ENCODE measurements around the gene ITPR1.

Gene ITPR1

DNA sequence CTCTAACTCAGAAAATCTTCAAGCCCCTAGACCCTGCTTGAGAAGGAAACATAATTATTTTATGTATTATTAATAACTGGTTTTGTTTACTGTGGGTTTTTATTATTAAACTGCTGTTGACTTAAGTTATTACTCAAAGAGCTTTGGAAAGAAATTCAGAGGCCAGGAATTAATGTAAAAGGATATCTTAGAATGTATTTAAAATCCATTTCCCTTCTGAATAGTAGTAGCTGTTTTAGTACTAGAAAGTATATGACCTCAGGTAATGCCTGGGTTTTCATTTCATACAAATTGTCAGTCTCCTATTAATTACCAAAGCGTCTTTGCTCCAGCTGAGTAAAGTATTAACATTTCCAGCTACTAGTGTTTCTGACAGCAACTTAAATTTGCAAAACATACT lies 223.1 kb downstream of the ITPR1 start:
- no peak for DNase-seq (ENCODE audit: low read depth in 1 of 2, low spot score in 1 of 2)
- no peak overlapping the region for H3K4me3 ChIP-seq (replicated peaks; ENCODE audit: insufficient read depth, low read length)
- H3K27me3 ChIP-seq (ENCODE audit: insufficient read depth, poor library complexity, severe bottlenecking): no peaks in the 10 kb centered on the region
- no peak overlapping the region for H3K27ac ChIP-seq (replicated peaks)
- no peak for TF ChIP-seq GABPA (IDR thresholded peaks at IDR 0.05; ENCODE audit: low read depth)
- TF ChIP-seq POLR2AphosphoS5 (IDR thresholded peaks at IDR 0.05; ENCODE audit: low read depth): no peak
- TF ChIP-seq CTCF (IDR thresholded peaks at IDR 0.05; ENCODE audit: insufficient read depth, low read length): no peak
- no peak for TF ChIP-seq REST (IDR thresholded peaks at IDR 0.05; ENCODE audit: insufficient replicate concordance, low read depth)
- TF ChIP-seq SPI1 (IDR thresholded peaks at IDR 0.05; ENCODE audit: borderline replicate concordance, low read depth): no peak

- no peaks in the 10 kb centered on the region for H3K27me3 ChIP-seq (ENCODE audit: insufficient read depth, poor library complexity, severe bottlenecking)
- DNase-seq (ENCODE audit: low read depth in 1 of 2, low spot score in 1 of 2): no peak
- H3K27ac ChIP-seq (replicated peaks): no peak overlapping the region
- TF ChIP-seq REST (IDR thresholded peaks at IDR 0.05; ENCODE audit: insufficient replicate concordance, low read depth) (no peak), POLR2AphosphoS5 (IDR thresholded peaks at IDR 0.05; ENCODE audit: low read depth) (no peak), CTCF (IDR thresholded peaks at IDR 0.05; ENCODE audit: insufficient read depth, low read length) (no peak), SPI1 (IDR thresholded peaks at IDR 0.05; ENCODE audit: borderline replicate concordance, low read depth) (no peak), GABPA (IDR thresholded peaks at IDR 0.05; ENCODE audit: low read depth) (no peak)
- H3K4me3 ChIP-seq (replicated peaks; ENCODE audit: insufficient read depth, low read length): no peak overlapping the region
Observed at GRCh38 chr3:4716706-4717362, 223.7 kb downstream of the ITPR1 start.

DNA sequence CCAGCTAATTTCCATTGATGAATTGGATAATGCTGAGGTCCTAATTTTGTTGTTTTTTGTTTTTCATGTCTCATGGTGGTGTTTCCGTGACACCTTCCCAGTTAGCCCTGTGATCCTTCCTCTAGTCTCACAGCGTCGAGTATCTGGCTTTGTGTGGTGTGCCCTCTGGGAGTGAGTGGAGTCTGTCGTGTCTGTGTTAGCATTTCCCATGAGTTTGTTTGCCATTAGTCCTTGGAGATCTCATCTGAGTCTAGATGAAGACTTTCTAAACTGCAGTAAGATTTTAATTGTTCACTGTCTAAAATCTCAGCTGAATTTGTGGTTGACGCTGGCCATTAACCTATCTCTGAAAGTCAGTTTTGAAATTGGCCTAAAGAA lies 224.2 kb downstream of the ITPR1 start:
- no peaks in the 10 kb centered on the region for H3K27me3 ChIP-seq (ENCODE audit: insufficient read depth, poor library complexity, severe bottlenecking)
- H3K27ac ChIP-seq (replicated peaks): no peak overlapping the region
- H3K4me3 ChIP-seq (replicated peaks; ENCODE audit: insufficient read depth, low read length): no peak overlapping the region
- no peak for TF ChIP-seq CTCF (IDR thresholded peaks at IDR 0.05; ENCODE audit: insufficient read depth, low read length)
- no peak for TF ChIP-seq REST (IDR thresholded peaks at IDR 0.05; ENCODE audit: insufficient replicate concordance, low read depth)
- TF ChIP-seq GABPA (IDR thresholded peaks at IDR 0.05; ENCODE audit: low read depth): no peak
- TF ChIP-seq SPI1 (IDR thresholded peaks at IDR 0.05; ENCODE audit: borderline replicate concordance, low read depth): no peak
- TF ChIP-seq POLR2AphosphoS5 (IDR thresholded peaks at IDR 0.05; ENCODE audit: low read depth): no peak
- no peak for DNase-seq (ENCODE audit: low read depth in 1 of 2, low spot score in 1 of 2)

Measured in HL-60 (cell line).